Adrenal gland (tissue), 12 donors: ENCODE data around the gene HOXC5. TPM values are rescaled to one million over a fixed set of nuclear protein-coding genes. Genes with fewer than 3 reads are reported as not detected.
A peak's percentile ranks its signal among the peaks of the same experiment; 100 is the strongest.

Experiments used
- DNase-seq, 7 donors: peaks; one replicate each; pipeline ENCODE4 v3.0.0-alpha.2; 2019 to 2020
- H3K27ac ChIP-seq, 5 donors: fragments of 200-600 bp; sonication (generic) in 4 of 5; 1 replicate in 3 of 5; 2 replicates in 2 of 5; pipeline versions ENCODE4 v1.5.1 to v1.8.0; 2016 to 2020; ENCODE audit warnings: mild to moderate bottlenecking in 1 of 5
- H3K27me3 ChIP-seq: fragments of 200-600 bp; 2 replicates; pipeline ENCODE4 v1.8.0; 2021
- H3K36me3 ChIP-seq, 2 donors: fragments of 200-600 bp; replicated peaks in 1 of 2; 1 replicate in 1 of 2; 2 replicates in 1 of 2; pipeline versions ENCODE4 v1.5.1 to v1.8.0; 2018 to 2022
- H3K4me1 ChIP-seq, 2 donors: fragments of 200-600 bp; replicated peaks in 1 of 2; 1 replicate in 1 of 2; 2 replicates in 1 of 2; pipeline versions ENCODE4 v1.5.1 to v1.8.0; 2018 to 2021
- H3K4me3 ChIP-seq, 4 donors: fragments of 200-600 bp; sonication (generic) in 3 of 4; one replicate each; pipeline ENCODE4 v1.5.1; 2016 to 2018
- H3K9me3 ChIP-seq, 3 donors: fragments of 200-600 bp; sonication (generic) in 1 of 3; replicated peaks in 1 of 3; 1 replicate in 2 of 3; 2 replicates in 1 of 3; pipeline versions ENCODE4 v1.5.1 to v1.8.0; 2016 to 2021
- CTCF ChIP-seq, 6 experiments: fragments of 450-650 bp in 4 of 6; fragments of 200-600 bp in 2 of 6; sonication (generic) in 1 of 6; IDR thresholded peaks; 1 replicate in 5 of 6; 2 replicates in 1 of 6; pipeline versions ENCODE4 v1.5.1 to v1.8.0; 2016 to 2021; ENCODE audit warnings: antibody characterized with exemption in 6 of 6, mild to moderate bottlenecking in 2 of 6, moderate library complexity in 1 of 6
- POLR2A ChIP-seq, 2 donors: fragments of 450-650 bp; IDR thresholded peaks; one replicate each; pipeline ENCODE4 v1.6.1; 2017; ENCODE audit warnings: antibody characterized with exemption in 2 of 2, mild to moderate bottlenecking in 2 of 2, moderate library complexity in 1 of 2
- WGBS, 4 donors: extraction: QIAGEN DNeasy Blood & Tissue Kit in 2 of 4; methylation state at CpG; one replicate each; pipeline versions ENCODE4 v1.1.5 to v1.1.7; 2013 to 2017; 5-methylcytosine and 5-hydroxymethylcytosine counted together
- intact Hi-C, 2 donors: fragments of 100-400 bp; cut with DNase I; formaldehyde crosslinking; loops; one replicate each; pipeline versions ENCODE4 v1.14.1 to v1.15.0; 2022 to 2023
- polyA plus RNA-seq, 3 donors: library from polyadenylated mRNA; stranded (reverse); fragments of 200-250 nt in 2 of 3; fragments of 350-450 nt in 1 of 3; fragmentation: Illumina TruSeq in 1 of 3; extraction: RNeasy Lipid Tissue Mini Kit (QIAGEN cat#74804) in 1 of 3; gene quantifications; one replicate each; pipeline ENCODE4 v1.2.3, GENCODE V29; 2013 to 2014
- total RNA-seq, 9 donors: library from RNA; depleted of rRNA in 4 of 9; stranded (reverse); fragments of >200 nt in 4 of 9; fragments of 120-200 nt in 1 of 9; fragmentation: NEBNext Ultra II Directional in 1 of 9; extraction: Animal tissue kit (Norgen Biotek cat#: 25700) in 1 of 9; gene quantifications; one replicate each; pipeline versions ENCODE4 v1.1.0 to v1.2.4, GENCODE V29; 2013 to 2023
- donor health status: healthy with polysubstance abuse.
- donor health status: Bipolar disorder and iron deficiency.
- donor health status: DM: yes; HTN: yes; CAD: no.
- donor health status: DM: no; HTN: no; CAD: no.
- donor health status: DM: no; HTN: no; CAD: no.
- donor health status: DM: yes; HTN: yes; CAD: no.

HOXC5 gene
- total and polyA plus RNA-seq, 12 donors = 0.36 to 1.9 (median 0.77) TPM

DNA sequence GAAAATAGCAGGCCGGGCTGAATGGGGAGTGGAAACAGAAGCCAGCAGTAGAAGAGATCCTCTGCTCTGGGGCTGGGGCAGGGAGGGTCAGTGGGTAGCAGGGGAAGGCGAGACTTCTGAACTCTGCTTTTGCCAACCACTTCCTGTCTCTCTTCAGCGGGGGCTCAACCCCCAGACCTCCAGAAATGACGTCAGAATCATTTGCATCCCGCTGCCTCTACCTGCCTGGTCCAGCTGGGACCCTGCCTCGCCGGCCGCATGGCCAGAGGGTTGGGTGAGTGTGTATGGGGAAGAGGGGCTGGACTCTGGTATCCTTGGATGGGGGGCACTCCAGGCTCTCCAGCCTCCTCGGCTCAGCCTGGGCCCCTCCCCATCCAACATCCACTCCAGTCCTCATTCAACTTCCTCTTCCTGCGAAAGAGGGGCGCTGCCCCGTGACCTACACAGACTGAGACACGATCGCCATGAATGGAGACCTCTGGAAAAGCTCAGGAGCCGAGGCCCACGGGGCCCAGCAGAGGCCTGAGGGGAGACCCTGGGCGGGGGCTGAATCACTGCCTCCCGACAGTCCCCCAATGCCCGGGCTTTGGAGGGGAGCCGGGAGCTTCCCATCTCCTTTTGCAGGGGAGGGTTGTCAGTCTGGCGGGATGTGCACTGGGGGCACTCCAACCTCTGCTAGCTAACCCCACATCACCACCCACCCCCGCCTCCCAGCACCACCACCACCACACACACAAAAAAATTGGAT, 20.3 kb downstream of the HOXC5 start:
- peak in 1 of 7 donors; percentile 57 for DNase-seq
- H3K27ac ChIP-seq = peak overlapping the region in 3 of 5 donors; percentile 21 to 81 (median 78)
- TF ChIP-seq POLR2A (IDR thresholded peaks at IDR 0.05) (no peak), CTCF (IDR thresholded peaks at IDR 0.05) (no peak)
- H3K4me3 ChIP-seq = peak overlapping the region in 3 of 4 donors; percentile 7 to 80 (median 44)
- no peaks in the 10 kb centered on the region for H3K36me3 ChIP-seq
- peaks cover 0 to 13% of the 10 kb centered on the region in 2 donors for H3K4me1 ChIP-seq
- WGBS, 4 donors = 9 to 18% (median 11%) methylated on average over 6 to 22 of the region's 22 CpGs
- H3K9me3 ChIP-seq = no peaks in the 10 kb centered on the region
- intact Hi-C loops = no loop called here
- no peaks in the 10 kb centered on the region for H3K27me3 ChIP-seq

DNA sequence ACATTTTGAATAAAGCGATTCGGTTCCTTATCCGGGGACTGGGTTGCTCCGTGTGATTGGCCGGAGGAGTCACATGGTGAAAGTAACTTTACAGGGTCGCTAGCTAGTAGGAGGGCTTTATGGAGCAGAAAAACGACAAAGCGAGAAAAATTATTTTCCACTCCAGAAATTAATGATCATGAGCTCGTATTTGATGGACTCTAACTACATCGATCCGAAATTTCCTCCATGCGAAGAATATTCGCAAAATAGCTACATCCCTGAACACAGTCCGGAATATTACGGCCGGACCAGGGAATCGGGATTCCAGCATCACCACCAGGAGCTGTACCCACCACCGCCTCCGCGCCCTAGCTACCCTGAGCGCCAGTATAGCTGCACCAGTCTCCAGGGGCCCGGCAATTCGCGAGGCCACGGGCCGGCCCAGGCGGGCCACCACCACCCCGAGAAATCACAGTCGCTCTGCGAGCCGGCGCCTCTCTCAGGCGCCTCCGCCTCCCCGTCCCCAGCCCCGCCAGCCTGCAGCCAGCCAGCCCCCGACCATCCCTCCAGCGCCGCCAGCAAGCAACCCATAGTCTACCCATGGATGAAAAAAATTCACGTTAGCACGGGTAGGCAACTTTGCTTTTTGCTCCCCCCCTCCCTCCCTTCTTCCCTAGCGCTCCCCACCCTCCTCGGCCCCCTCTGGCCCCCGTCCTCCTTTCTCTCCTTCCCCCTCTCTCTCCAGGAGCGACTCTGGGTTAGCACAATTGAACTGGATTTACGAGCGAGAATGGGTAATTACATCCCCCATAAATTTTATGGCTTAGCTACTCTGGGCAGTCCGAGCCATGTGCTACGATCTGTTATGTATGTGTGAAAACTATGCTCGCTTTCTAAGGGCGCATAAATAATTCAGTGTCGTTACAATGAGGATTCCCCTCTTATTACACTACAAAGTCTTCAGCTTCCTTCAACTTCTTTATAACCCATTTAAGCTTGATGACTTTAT, 21.2 kb downstream of the HOXC5 start, which contains the start of gene HOXC4:
Gene HOXC4 (plus strand): TSS at position 85 of the 991 bp plus-strand sequence. CDS start 88 bp downstream, at position 173.
- Histone ChIP-seq H3K4me1 (peaks cover 0 to 13% of the 10 kb centered on the region in 2 donors), H3K27me3 (no peaks in the 10 kb centered on the region), H3K27ac (peak within 1 kb of the TSS in 3 of 5 donors; percentile 21 to 81 (median 78)), H3K9me3 (no peaks in the 10 kb centered on the region), H3K36me3 (no peaks in the 10 kb centered on the region), H3K4me3 (peak within 1 kb of the TSS; percentile 7 to 80 (median 36))
- TF ChIP-seq POLR2A (IDR thresholded peaks at IDR 0.05) (no peak), CTCF (IDR thresholded peaks at IDR 0.05) (peak in 1 of 6 experiments; percentile 8)
- intact Hi-C loops = no loop called here
- 3 to 4% (median 4%) methylated on average over 28 to 52 of the region's 52 CpGs for WGBS, 4 donors
- peak in 4 of 7 donors; percentile 38 to 69 (median 55) for DNase-seq

GRCh38 chr12:54054742-54055194, 21.9 kb downstream of the HOXC5 start:
- WGBS, 4 donors = 44 to 57% (median 52%) methylated on average over 24 of the region's 24 CpGs
- Histone ChIP-seq H3K4me3 (peak overlapping the region in 2 of 4 donors; percentile 44 to 80), H3K27me3 (no peaks in the 10 kb centered on the region), H3K36me3 (no peaks in the 10 kb centered on the region), H3K4me1 (peaks cover 0 to 13% of the 10 kb centered on the region in 2 donors), H3K9me3 (no peaks in the 10 kb centered on the region), H3K27ac (peak overlapping the region in 2 of 5 donors; percentile 4 to 45)
- intact Hi-C loops = no loop called here
- no peak for DNase-seq
- TF ChIP-seq CTCF (IDR thresholded peaks at IDR 0.05) (no peak), POLR2A (IDR thresholded peaks at IDR 0.05) (no peak)

- Histone ChIP-seq H3K4me3 (peak overlapping the region in 1 of 4 donors; percentile 3), H3K4me1 (peaks cover 0 to 13% of the 10 kb centered on the region in 2 donors), H3K27ac (no peak overlapping the region), H3K36me3 (no peaks in the 10 kb centered on the region), H3K9me3 (no peaks in the 10 kb centered on the region), H3K27me3 (no peaks in the 10 kb centered on the region)
- DNase-seq = no peak
- 72 to 83% (median 79%) methylated on average over 2 of the region's 2 CpGs for whole genome bisulfite sequencing, 4 donors
- intact Hi-C loops = no loop called here
- TF ChIP-seq POLR2A (IDR thresholded peaks at IDR 0.05) (no peak), CTCF (IDR thresholded peaks at IDR 0.05) (no peak)
Measured at GRCh38 chr12:54055552-54055951, 22.7 kb downstream of the HOXC5 start.
